IPS-20b (cell line): Measurements from ENCODE around the gene LCE6A.

ENCODE experiments used
- H3K27ac ChIP-seq: one replicate; pipeline ENCODE4 v1.5.1; 2013; ENCODE audit warnings: low read length
- H3K27me3 ChIP-seq: 2 replicates; pipeline ENCODE4 v1.6.1; 2013; ENCODE audit warnings: mild to moderate bottlenecking, low read length, inconsistent platforms; ENCODE audit not compliant: insufficient read depth
- H3K36me3 ChIP-seq: 2 replicates; pipeline ENCODE4 v1.6.1; 2013; ENCODE audit warnings: low read depth, mild to moderate bottlenecking, inconsistent platforms, low read length, moderate library complexity; ENCODE audit not compliant: insufficient read depth
- H3K4me1 ChIP-seq: 2 replicates; pipeline ENCODE4 v1.6.1; 2013; ENCODE audit warnings: mild to moderate bottlenecking, control low read depth, inconsistent platforms, low read length, moderate library complexity; ENCODE audit not compliant: insufficient read depth
- H3K4me3 ChIP-seq: 2 replicates; pipeline ENCODE4 v1.5.1; 2013; ENCODE audit warnings: mild to moderate bottlenecking, low read length, inconsistent platforms
- H3K9ac ChIP-seq: 2 replicates; pipeline ENCODE4 v1.6.1; 2013; ENCODE audit warnings: low read depth, mild to moderate bottlenecking, inconsistent platforms, low read length, moderate library complexity
- H3K9me3 ChIP-seq: 2 replicates; pipeline ENCODE4 v1.6.1; 2013; ENCODE audit warnings: mild to moderate bottlenecking, low read depth, low read length, inconsistent platforms; ENCODE audit not compliant: insufficient read depth

LCE6A gene

DNA sequence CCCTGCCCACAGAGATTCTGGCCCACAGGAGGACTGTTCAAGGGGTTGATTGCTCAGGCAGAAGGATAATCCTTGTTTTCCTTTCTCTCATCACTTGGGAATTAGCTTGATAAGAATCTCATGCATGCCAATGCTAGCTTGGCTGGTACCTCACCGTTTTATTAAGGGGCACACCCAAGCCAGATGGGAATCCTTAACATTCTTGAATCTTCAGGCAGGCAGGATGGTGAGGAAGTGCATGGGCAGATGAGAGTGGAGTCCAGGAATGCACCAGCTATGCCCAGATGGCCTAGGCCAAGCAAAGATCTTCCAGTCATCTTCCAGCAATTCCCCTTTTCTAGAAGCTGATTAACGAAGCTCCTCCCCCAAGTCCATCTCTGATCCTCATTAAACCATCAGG lies 13.0 kb downstream of the LCE6A start:
- Histone ChIP-seq H3K9ac (no peak overlapping the region), H3K9me3 (peaks cover 69% of the 10 kb centered on the region), H3K4me1 (no peaks in the 10 kb centered on the region), H3K27me3 (no peaks in the 10 kb centered on the region), H3K4me3 (no peak overlapping the region), H3K36me3 (no peaks in the 10 kb centered on the region), H3K27ac (no peak overlapping the region)

DNA sequence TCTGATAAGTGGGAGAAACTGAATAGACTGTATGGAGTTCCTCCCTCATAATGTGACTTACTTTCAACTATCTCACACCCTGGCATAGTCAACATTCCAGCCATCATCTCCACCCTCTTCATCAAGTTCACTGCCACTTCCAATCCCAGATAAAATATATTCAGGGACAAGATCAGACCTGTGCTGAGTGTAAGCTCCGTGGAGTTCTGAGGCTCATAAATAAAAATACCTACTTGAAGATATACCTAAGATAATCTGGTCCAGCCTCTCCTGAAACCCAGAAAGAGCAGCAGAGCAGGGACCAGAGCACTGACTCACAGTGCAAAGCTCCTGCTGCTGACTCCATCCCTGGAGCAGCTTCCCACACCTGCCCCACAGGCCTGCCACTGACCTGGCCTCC lies 15.4 kb downstream of the LCE6A start:
- Histone ChIP-seq H3K9ac (no peak overlapping the region), H3K36me3 (no peaks in the 10 kb centered on the region), H3K4me3 (no peak overlapping the region), H3K9me3 (peaks cover 76% of the 10 kb centered on the region), H3K4me1 (no peaks in the 10 kb centered on the region), H3K27ac (no peak overlapping the region), H3K27me3 (no peaks in the 10 kb centered on the region)

DNA sequence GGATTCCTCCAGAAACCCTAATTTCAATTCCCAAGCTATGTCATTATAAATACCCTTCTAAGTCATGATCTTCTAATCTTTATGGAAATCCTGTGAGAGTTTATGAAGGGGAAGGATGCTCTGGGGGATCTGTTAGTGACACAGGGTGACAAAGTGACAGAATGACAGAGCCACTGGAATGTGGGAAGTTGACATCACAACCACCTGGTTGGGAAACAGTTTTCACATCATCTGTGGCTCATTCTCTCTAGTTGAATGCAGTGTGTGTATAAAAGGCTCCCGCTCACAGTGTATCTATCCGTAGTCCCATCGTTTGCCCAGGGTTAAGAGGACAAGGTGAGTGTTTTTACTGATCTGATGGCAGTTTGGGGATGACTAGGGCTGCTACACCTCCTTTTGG lies 17.0 kb downstream of the LCE6A start, which contains the start of gene LCE7A:
LCE7A (plus strand) TSS at position 301 of the 400 bp plus-strand sequence. CDS start 702 bp downstream, outside the sequence.
- Histone ChIP-seq H3K4me1 (no peaks in the 10 kb centered on the region), H3K36me3 (no peaks in the 10 kb centered on the region), H3K27me3 (no peaks in the 10 kb centered on the region), H3K27ac (no peak within 1 kb of the TSS), H3K4me3 (no peak within 1 kb of the TSS), H3K9ac (no peak within 1 kb of the TSS), H3K9me3 (peaks cover 72% of the 10 kb centered on the region)

DNA sequence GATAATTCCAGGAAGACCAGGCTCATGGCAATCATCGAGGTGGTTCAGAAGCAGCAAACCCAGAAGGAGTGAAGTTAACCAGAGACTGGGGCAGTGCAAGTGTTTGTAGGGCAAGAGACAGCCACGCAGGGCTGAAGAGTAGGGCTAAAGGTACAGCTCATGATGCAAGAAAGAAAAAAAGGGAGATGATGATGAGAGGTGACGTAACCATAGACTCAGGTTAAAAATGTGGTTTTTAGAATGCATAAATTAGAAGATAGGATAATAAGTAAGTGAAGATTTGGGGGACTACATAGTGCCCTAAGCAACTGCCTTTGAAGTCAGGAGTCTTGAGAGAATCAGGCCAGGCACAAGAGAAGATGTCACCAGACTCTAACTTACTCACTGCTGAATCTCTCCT lies 17.5 kb downstream of the LCE6A start:
- no peaks in the 10 kb centered on the region for H3K36me3 ChIP-seq
- no peak overlapping the region for H3K9ac ChIP-seq
- peaks cover 68% of the 10 kb centered on the region for H3K9me3 ChIP-seq
- no peaks in the 10 kb centered on the region for H3K27me3 ChIP-seq
- no peak overlapping the region for H3K27ac ChIP-seq
- no peak overlapping the region for H3K4me3 ChIP-seq
- no peaks in the 10 kb centered on the region for H3K4me1 ChIP-seq

DNA sequence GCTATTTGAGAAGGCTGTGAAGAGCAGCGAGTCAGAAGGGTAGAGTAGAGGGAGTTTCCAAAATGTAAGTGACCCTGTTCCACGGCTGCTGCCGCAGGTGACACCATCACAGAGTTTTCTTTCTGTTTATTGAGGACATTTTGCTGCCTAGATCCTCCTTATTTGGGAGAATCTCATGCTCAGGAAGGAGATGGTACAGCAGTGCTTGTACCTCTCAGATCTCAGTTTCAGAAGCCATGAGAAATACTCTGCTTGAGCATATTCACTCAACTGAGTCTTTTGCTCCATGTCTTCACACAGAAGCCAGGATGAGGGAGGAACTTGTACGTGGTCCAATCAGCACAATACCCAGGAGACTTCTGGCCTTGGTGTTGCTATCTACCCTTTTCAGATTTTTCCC lies 18.7 kb downstream of the LCE6A start:
- peaks cover 56% of the 10 kb centered on the region for H3K9me3 ChIP-seq
- no peak overlapping the region for H3K9ac ChIP-seq
- no peaks in the 10 kb centered on the region for H3K4me1 ChIP-seq
- no peaks in the 10 kb centered on the region for H3K27me3 ChIP-seq
- H3K36me3 ChIP-seq = no peaks in the 10 kb centered on the region
- H3K4me3 ChIP-seq = no peak overlapping the region
- H3K27ac ChIP-seq = no peak overlapping the region

DNA sequence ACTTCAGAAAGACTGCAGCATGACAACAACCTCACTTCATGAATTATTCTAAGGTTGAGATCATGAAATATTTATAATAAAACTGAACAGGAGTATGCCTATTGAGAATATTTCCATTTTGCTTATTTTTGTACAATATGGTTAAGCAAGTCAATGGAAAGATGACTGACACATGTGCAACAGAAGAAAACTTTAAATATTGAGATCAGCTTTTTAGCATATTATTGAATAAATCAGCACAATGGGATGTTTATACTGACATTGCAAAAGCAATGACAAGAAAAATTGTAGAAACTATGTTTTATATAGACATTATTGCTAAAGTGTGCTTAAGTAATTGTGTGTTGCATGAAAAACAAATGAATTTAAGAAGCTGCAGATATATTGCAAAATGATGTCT lies 21.8 kb downstream of the LCE6A start:
- Histone ChIP-seq H3K4me3 (no peak overlapping the region), H3K27ac (no peak overlapping the region), H3K27me3 (no peaks in the 10 kb centered on the region), H3K9me3 (peaks cover 33% of the 10 kb centered on the region), H3K9ac (no peak overlapping the region), H3K36me3 (no peaks in the 10 kb centered on the region), H3K4me1 (no peaks in the 10 kb centered on the region)

DNA sequence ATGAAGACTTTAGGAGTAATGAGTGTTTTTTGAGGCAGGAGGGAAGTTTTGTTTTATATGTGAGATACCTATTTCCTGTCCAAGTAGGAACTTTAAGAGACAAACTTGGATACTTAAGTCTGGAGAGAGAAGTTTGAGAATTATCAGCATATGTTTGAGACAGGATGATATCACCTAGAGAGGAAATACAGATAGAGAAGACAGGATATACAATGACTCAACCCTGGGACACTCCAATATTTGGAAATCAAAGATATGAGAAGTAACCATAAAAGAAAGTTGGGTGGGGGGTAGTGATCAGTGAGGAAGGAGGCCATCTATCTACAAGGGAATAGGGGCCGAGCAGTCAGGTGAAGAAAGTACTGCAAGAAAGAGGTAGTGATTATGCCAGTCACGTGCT lies 23.7 kb downstream of the LCE6A start:
- Histone ChIP-seq H3K4me3 (no peak overlapping the region), H3K27me3 (no peaks in the 10 kb centered on the region), H3K4me1 (no peaks in the 10 kb centered on the region), H3K9ac (no peak overlapping the region), H3K9me3 (peaks cover 20% of the 10 kb centered on the region), H3K27ac (no peak overlapping the region), H3K36me3 (no peaks in the 10 kb centered on the region)

DNA sequence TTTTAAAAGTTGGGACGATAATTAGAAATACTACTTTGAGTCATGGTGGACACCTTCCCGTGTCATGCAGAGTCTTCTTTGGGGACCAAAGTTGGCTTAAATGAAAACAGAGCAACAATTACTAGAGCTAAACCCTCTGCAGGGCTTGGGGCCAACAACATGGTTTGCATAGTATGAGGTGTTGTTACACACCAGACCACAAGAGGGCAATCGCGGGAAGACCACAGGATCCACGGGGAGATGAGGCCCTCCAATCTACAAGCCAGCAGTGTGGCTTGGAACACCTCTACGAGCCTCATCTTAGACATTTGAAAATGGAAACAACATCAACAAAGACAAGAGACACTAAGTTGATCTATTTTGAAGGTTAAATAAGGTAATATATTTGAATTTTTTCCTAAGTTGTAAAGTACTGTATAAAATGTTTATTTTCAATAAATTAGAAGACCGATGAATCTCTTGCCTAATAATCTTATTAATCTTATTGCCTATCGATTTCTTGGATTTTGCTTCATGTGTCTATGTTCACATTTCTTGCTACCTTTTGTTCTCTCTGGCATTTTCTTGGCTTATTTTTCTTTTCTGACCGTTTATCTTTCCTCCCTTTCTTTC lies 27.3 kb downstream of the LCE6A start:
- no peak overlapping the region for H3K9ac ChIP-seq
- H3K9me3 ChIP-seq = peaks cover 5% of the 10 kb centered on the region; the same call in 1 of the 2 replicates
- H3K36me3 ChIP-seq = no peaks in the 10 kb centered on the region
- H3K27ac ChIP-seq = no peak overlapping the region
- H3K4me3 ChIP-seq = no peak overlapping the region
- H3K4me1 ChIP-seq = no peaks in the 10 kb centered on the region
- no peaks in the 10 kb centered on the region for H3K27me3 ChIP-seq

DNA sequence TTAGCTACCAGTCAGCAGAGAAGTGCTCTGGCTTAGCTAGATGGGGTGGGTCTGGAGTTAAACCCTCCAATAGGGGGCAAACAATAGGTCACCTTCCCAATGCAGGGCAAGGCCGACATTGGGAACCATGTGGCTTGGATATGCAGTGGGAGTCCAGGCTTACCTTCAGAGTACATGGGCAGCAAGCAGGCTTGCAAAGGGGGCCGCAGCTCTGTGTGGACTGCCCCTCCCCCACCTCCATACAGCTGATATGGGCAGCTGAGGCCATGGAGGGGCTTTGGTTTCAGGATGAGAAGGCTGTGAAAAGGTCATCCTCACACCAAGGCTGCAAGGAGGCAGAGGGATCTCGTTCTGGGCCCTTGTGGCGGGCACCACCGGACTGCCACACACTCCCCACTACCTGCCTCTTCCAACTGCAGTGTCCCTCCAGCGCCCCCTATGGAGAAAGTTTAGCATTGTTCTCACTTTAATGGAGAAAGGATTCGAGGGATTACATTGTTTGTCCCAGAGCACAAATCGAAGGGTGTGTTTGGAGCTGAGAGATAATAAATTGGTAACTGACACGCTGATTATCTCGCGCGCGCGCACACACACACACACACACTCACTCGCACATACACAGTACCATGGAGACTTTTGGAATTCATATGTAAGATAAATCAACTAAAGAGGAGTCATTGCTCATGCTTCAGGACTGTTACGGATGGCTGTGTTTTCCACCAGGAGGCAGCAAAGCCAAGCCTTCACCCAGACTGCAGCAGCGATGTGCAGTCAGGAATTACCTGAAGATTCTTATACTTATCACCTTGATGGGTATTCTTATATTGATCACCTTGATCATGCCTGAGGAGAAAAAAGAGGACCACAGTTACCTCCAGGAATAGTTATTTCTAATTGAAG lies 28.4 kb downstream of the LCE6A start:
- Histone ChIP-seq H3K4me1 (no peaks in the 10 kb centered on the region), H3K27ac (no peak overlapping the region), H3K27me3 (no peaks in the 10 kb centered on the region), H3K4me3 (no peak overlapping the region), H3K9me3 (peaks cover 5% of the 10 kb centered on the region; the same call in 1 of the 2 replicates), H3K9ac (no peak overlapping the region; the same call in 1 of the 2 replicates), H3K36me3 (no peaks in the 10 kb centered on the region)

DNA sequence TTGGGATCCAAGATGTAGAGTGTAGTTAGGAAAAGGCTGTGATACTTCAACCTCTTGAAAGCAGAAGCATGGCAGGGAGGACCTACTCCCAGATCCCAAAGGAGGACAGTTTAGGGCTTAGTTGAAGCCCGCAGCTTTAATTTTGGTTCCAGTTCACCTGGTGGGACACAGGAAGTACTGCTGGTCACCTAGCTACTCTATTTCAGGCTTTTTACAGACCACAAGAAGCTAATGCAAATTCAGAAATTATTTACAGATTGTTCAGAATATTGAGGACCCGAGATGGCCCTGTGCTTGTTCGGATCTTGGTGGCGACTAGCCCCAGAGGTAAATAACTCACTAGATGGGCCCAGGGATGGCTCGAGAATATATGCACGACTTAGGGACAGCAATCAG lies 29.1 kb downstream of the LCE6A start:
- Histone ChIP-seq H3K36me3 (no peaks in the 10 kb centered on the region), H3K27me3 (no peaks in the 10 kb centered on the region), H3K9me3 (peaks cover 2% of the 10 kb centered on the region; the same call in 1 of the 2 replicates), H3K4me1 (no peaks in the 10 kb centered on the region), H3K4me3 (no peak overlapping the region), H3K9ac (no peak overlapping the region), H3K27ac (no peak overlapping the region)

DNA sequence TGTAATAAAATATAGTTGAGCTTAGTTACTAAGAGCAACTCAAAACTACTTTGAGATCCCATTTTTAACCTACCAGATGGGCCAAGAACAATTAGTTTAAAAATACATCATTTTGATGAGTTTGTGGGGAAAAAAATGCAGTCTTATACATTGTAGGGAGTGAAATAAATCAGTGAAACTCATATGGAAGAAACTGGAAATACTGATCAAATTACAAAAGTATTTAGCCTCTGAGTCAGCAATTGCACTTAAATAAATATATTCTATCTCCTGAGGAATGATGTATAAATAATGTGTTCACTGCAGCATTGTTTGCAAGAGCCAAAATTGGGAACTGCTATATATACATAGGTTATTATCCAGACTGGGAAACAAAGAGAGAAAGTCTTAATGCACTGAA lies 30.8 kb downstream of the LCE6A start:
- no peaks in the 10 kb centered on the region for H3K9me3 ChIP-seq
- H3K9ac ChIP-seq = no peak overlapping the region
- no peaks in the 10 kb centered on the region for H3K4me1 ChIP-seq
- H3K27me3 ChIP-seq = no peaks in the 10 kb centered on the region
- H3K36me3 ChIP-seq = no peaks in the 10 kb centered on the region
- no peak overlapping the region for H3K27ac ChIP-seq
- no peak overlapping the region for H3K4me3 ChIP-seq

DNA sequence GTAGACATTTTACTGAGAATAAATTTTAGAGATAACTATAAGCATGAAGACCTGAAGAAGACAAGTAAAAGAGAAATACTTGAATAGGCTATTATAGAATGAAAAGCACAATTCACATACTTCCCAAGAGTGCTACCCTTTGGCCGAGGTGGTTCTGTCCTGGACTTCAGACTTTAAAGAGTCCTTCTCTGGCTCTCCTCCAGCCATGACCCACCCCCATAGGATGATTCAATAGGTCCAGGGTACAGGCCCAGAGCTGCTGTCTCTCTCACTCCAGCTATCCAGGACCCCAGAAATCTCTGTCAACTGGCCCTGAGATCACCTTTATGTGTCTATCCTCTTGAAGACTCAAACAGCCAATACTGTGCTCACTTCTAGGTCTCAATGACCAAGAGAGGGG lies 34.2 kb downstream of the LCE6A start:
- Histone ChIP-seq H3K36me3 (no peaks in the 10 kb centered on the region), H3K27me3 (no peaks in the 10 kb centered on the region), H3K27ac (no peak overlapping the region), H3K4me3 (no peak overlapping the region), H3K9ac (no peak overlapping the region), H3K9me3 (no peaks in the 10 kb centered on the region; the same call in 1 of the 2 replicates), H3K4me1 (no peaks in the 10 kb centered on the region)
